Neural cell (in vitro differentiated cells): ENCODE results near the gene EFCAB11.

Experiments used
- EP300 ChIP-seq: fragments of 450-650 bp; conservative IDR thresholded peaks from 2 replicates; pipeline ENCODE4 v1.6.1; 2014; ENCODE audit warnings: antibody characterized with exemption, mild to moderate bottlenecking, moderate library complexity; ENCODE audit not compliant: poor library complexity, severe bottlenecking
- POLR2AphosphoS5 ChIP-seq: IDR thresholded peaks from 2 replicates; pipeline ENCODE4 v1.6.1; 2012
- TAF1 ChIP-seq: IDR thresholded peaks from 2 replicates; pipeline ENCODE4 v1.6.1; 2012; ENCODE audit warnings: low read depth
- TF ChIP-seq, protein P1 (sequence below): fragments of 450-650 bp; IDR thresholded peaks from 2 replicates; pipeline ENCODE4 v1.5.1; 2014; ENCODE audit warnings: antibody characterized with exemption, mild to moderate bottlenecking, moderate library complexity; ENCODE audit not compliant: poor library complexity, severe bottlenecking

- TF ChIP-seq EP300 (no peak), TAF1 (no peak), POLR2AphosphoS5 (no peak)
- TF ChIP-seq, protein P1, sequence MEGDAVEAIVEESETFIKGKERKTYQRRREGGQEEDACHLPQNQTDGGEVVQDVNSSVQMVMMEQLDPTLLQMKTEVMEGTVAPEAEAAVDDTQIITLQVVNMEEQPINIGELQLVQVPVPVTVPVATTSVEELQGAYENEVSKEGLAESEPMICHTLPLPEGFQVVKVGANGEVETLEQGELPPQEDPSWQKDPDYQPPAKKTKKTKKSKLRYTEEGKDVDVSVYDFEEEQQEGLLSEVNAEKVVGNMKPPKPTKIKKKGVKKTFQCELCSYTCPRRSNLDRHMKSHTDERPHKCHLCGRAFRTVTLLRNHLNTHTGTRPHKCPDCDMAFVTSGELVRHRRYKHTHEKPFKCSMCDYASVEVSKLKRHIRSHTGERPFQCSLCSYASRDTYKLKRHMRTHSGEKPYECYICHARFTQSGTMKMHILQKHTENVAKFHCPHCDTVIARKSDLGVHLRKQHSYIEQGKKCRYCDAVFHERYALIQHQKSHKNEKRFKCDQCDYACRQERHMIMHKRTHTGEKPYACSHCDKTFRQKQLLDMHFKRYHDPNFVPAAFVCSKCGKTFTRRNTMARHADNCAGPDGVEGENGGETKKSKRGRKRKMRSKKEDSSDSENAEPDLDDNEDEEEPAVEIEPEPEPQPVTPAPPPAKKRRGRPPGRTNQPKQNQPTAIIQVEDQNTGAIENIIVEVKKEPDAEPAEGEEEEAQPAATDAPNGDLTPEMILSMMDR, result no peak
Measured at GRCh38 chr14:89933002-89933401, 21.5 kb downstream of the EFCAB11 start.
